Omental fat pad (tissue), 4 donors: ENCODE data around the gene STARD9. TPM values are rescaled to one million over a fixed set of nuclear protein-coding genes. Genes with fewer than 3 reads are reported as not detected.
"Not testable (repeated sequence)": the region's sequence is repeated elsewhere in the genome, so short reads cannot be mapped to it uniquely, and the experiment has no call there.

Source experiments
- ATAC-seq: fragments of 150-250 bp; one replicate; pipeline ENCODE4 v1.9.1; 2016; ENCODE audit warnings: mild to moderate bottlenecking, moderate library complexity; ENCODE audit not compliant: low FRiP score
- DNase-seq: peaks from one replicate; pipeline ENCODE4 v3.0.0-alpha.2; 2019; ENCODE audit warnings: low spot score
- CTCF ChIP-seq, 3 donors: fragments of 450-650 bp; IDR thresholded peaks; one replicate each; pipeline ENCODE4 v1.5.1; 2016 to 2017; ENCODE audit warnings: antibody characterized with exemption in 3 of 3, mild to moderate bottlenecking in 3 of 3, moderate library complexity in 2 of 3
- total RNA-seq, 4 donors: library from RNA; depleted of rRNA; stranded (reverse); fragments of >200 nt; gene quantifications; one replicate each; pipeline ENCODE4 v1.1.0, GENCODE V29; 2016

Gene STARD9
- total RNA-seq, 4 donors from 2014 or later = 16.5 to 77.1 (median 20.7) TPM

- no peak for TF ChIP-seq CTCF (IDR thresholded peaks at IDR 0.05)
- peak; percentile 51 for ATAC-seq
Observed at GRCh38 chr15:42549032-42549491, 26.3 kb upstream of the STARD9 start.

DNA sequence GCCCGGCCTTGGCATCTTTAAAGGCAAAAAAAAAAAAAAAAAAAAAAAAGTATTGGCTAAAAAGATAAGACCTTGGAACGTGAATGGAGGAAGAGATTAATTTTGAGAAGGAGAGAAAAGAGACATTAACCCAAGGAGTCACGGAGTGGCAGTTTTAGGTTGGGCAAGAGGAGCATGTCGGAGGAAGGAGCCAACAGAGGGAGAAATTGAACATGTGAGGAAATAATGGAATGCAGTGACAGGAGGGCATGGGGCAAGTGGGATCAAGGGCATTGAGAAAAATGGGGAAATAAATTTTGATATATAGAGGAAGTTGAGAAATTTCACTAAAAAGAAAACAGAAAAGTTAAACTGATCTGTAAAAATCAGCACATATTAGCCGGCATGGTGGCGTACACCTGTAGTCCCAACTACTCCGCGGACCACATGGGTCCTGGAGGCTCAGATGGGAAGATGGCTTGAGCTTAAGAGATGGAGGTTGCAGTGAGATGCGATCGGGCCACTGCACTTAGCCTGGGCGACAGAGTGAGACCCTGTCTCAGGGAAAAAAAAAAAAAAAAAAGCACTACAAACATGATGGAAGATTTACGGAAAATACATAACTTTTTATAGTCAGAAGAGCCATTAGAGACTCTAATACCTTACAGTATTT, 25.5 kb upstream of the STARD9 start:
- ATAC-seq = no peak
- no peak for TF ChIP-seq CTCF (IDR thresholded peaks at IDR 0.05)
- DNase-seq = no peak

More at GRCh38 chr15:42549032-42549491, 26.3 kb upstream of the STARD9 start:
- DNase-seq = no peak

- TF ChIP-seq CTCF (IDR thresholded peaks at IDR 0.05) = no peak
- ATAC-seq = no peak
- DNase-seq = no peak
Observed at GRCh38 chr15:42553554-42553953, 21.9 kb upstream of the STARD9 start.

GRCh38 chr15:42556550-42557207, 18.7 kb upstream of the STARD9 start:
- not testable (repeated sequence) for ATAC-seq, DNase-seq

DNA sequence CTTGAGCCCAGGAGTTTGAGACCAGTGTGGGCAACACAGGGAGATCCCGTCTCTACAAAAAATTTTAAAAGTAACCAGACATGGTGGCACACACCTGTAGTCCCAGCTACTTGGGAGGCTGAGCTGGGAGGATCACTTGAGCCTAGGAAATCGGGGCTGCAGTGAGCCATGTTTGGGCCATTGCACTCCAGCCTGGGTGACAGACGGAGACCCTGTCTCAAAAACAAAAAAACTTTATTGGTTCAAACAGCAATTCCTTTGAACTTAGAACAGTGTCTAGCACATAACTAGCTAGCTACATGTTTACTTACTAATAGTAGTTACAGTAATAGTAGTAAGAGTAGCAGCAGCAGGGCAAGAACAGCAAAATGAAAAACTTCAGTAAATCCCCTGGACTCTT, 16.7 kb upstream of the STARD9 start:
- no peak for TF ChIP-seq CTCF (IDR thresholded peaks at IDR 0.05)
- no peak for ATAC-seq
- DNase-seq = no peak

DNA sequence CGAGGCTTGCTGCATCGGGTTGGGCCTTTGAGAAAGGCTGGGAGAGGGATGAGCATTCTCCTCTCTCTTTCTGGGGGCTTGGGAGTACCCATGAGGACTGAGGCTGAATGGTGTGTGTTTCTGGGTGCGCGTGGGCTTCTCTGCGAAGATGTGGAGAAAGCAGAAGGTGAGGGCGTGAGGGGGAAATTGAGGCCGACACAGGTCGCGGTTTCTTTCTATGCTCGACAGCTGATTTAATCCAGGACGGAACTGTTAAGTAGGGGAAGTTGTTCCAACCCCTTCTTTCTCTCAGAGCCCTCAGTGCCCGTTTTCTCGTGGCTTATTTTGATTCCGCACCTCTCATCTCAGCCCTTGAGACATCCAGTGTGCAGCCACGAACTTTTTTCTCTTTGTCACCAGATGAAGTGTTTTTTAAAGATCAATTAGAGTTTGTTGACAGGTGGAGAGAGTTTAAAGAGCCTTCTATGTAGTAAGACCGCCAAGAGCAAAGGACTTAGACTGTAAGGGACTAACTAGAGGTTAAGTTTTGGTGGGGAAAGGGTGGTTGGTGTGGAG, 711 bp downstream of the STARD9 start:
- DNase-seq (no peak), ATAC-seq (no peak)
- TF ChIP-seq CTCF (IDR thresholded peaks at IDR 0.05) = no peak

DNA sequence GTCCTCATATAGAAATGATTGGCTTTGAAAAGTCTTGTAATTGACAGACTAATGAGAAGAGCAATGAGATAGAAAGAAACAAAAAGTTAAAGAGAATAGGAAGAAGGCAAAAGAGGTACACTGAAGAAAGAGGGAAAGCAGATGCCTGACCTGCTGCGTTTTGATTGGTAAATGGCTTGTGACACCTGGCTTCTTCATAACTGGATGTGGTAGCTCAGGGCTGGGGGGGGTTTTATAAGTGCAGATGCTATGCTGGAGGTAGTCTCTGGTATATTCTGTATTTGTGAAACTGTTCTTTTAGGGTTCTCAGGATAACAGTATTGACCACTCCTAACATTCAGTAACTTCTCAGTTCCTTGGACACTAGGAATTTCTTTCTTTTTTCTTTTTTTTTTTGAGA, 1.4 kb downstream of the STARD9 start:
- no peak for TF ChIP-seq CTCF (IDR thresholded peaks at IDR 0.05)
- no peak for DNase-seq
- no peak for ATAC-seq
